GM21526 (cell line): Measurements from ENCODE around the gene PHF19.

Source experiments
- ATAC-seq: cut with Tn5 transposase; IDR thresholded peaks from one replicate; pipeline ENCODE4 v1.9.1; 2021; ENCODE audit warnings: moderate library complexity; ENCODE audit not compliant: unreplicated experiment, low FRiP score

PHF19 gene

DNA sequence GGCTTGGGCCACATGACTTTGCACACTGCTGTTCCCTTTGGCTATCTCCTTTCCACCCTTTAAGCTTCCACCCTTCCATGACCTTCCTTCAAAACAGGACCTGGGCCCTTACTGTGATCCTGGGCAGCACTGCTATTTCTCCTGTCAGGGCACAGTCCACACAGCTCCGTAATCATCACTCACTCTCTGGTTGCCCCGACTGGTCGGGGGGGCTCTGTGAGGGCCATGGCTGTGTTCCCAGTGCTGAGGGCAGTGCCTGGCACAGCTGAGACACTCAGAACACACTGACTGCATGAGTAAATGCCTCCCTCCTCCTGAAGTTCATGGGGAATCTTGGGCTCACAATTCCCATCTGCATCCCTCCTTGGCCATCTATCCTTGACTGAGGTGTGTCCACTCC, 37.4 kb upstream of the PHF19 start:
- ATAC-seq = no peak

DNA sequence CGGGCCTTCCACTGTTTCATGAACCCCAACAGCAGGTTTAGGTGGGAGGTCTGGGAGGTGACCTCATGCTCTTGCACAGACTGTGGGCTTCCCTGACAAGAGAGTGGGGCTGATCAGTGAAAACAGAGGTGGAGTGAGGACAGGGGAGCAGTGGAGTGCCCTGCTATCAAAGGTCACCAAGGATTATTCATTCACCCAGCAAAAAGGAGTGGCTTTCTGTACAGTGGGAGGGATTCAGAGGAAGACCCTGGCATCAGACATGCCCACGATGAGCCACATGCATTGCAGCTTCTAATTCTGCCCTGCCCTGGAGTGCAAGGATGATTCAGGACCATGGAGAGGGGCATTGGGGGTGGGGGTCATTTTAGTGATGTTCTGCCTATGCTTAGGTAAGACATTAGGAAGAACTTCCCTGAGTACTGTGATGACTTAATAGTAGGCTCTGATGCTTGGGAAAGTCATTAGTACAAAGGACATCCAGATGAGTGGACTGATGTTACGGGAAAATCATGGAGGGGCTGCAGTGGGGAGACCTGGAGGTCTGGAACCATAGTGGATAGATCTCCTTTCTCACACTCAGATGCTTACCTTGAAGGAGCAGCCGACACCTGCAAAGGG, 36.8 kb upstream of the PHF19 start:
- ATAC-seq = no peak

DNA sequence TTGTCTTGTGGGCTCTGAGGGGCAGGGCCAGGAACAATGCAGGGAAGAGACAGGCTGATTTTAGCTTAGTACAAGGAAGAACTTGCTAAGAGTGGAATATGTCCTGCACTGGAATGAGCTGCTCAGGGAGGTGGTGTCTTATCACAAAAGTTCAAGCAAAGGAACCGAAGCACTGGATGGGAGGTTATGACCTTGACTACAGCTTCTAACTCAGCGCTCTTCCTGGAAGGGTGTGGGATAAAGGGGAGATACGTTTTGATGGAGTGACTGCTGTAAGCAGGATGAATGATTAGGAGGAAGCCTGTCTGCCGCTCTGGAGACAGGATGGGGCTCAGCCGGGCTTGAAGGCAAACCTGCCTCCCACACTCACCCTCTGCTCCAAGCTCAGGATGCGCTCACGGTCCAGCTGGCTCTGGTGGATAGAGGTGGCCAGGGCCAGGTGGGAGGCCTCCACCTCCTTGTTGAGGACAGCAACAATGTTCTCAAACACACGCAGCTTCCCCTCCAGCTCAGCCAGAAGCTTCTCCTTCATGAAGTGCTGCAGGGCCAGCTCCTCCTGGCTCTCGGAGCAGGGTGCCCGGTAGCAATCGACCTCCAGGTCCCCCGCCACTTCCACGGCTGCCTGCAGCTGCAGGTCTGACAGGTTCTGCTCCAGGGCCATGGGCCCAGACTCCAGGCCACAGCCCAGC, 36.1 kb upstream of the PHF19 start:
- no peak for ATAC-seq

DNA sequence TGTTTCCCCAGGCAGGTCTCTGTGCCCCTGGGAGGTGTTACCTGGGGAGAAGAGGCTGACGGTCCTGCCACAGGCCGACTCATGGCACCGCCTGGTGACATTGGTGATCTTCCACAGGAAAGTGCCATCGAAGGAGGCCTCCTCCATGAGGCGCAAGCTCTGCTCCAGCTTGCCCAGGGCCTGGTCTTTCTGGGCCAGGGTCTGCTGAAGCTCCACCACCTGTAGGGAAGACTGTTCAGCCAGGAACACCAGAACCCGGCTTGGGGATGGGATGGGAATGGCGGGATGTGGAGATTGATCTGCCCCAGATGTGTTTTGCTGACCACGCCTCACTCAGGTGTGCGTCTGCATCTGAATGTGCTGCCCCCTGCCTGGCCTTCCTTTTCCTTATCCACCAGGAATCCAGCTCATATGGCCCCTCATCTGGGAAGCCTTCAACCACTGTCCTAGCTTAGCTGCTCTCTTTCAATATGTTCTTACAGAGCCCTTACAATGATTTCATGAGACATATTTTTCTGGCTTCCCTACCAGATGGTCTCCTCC, 34.4 kb upstream of the PHF19 start:
- ATAC-seq = no peak

- no peak for ATAC-seq
Measured at GRCh38 chr9:120910643-120911042, 33.7 kb upstream of the PHF19 start.

GRCh38 chr9:120909904-120910303, 32.9 kb upstream of the PHF19 start:
- no peak for ATAC-seq

DNA sequence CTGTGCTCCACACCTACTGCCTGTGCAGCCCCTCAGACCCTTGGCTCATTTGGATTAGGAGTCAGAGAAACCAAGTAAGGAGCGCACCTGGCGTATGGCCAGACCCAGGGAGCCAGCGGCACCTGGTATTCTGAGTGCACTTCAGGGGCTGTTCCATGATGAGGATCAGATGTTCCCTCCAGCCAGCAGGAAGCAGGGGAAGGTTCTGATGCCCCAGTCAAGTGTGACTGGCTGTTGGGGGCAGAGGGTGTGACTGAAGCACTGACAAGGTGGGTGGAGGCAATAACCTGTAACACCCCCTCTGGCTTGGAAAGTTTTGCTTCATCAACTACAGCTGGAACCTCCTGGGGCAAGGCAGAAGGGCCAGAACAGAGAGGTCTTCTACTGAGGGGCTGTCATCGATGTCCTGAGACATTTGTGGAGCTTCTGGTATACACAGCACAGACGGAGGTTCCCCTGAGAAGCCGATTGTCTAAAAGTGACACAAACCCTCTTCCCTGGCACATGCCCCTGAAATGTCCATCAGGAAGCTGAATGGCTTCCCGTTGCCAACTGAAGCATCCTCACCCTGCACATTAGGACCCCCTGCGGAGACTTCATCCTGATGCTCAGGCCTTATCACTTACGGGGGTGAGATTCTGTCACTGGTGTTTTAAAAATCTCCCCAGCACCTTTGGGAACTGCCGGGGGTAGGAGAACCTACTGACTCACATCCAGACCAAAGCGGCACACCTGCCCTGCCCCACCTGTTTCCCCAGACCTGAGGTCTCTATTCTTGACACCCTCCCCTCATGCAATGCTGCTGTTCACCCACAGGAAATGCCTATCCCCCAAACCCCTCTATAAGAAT, 28.6 kb upstream of the PHF19 start:
- ATAC-seq = no peak

DNA sequence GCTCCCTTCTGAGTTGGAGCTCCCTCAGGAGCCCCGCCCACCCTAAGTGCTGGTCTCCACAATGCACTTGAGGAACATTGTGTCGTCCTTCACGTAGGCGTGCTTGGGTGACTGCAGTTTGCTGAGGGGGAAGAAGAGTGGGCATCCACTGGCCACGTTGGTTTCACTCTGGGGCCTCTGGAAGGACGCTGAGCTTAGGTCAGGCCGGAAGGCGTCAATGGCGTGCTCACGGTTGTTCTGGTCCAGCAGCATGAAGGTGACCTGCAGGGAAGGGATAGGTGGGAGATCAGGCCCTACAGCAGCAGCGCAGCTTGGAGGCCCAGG, 28.0 kb upstream of the PHF19 start:
- no peak for ATAC-seq

DNA sequence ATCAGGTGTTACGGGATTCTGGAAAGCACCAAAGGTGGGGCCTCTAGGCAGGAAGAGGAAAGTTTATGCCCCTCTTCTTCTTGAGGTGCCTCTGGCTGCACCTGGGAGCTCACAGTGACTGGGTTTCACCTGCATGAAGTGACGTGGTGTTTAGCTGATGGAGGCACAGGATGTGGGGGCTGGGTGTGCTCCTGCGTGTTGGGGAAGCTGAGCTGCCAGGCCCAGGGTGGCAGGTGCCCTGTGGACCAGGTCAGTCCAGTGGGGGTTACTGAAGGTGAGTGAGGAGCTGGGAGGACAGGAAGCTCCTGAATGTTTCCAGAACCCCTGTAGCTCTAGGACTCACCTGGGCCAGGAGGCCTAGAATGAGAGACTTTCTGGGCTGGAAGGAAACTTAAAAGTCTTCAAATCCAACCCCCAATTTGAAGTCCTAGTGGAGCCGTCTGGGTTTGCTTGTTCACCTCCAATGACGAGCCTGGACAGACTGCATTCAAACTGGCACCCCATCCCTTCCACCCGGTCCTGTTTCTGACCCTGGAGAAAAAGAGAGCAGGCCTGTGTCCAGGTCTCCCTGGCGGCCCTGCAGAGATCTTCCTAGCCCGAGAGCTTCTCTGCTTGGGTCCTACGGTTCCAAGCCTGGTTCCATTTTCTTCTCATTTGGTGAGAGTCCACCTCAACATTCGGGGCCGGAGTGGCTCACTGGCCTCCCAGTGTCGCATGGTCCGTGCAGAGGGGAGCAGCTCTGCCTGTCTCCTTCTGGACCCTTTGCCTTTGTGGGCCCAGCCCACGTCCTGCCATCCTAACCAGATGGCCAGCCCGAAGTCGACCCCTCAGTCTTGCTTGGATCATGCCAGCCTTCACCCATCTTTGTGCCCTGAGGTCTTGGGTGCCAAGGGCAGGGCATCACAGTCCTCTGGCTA, 27.3 kb upstream of the PHF19 start:
- ATAC-seq = no peak

- ATAC-seq = no peak
Measured at GRCh38 chr9:120902569-120903535, 25.9 kb upstream of the PHF19 start.

- ATAC-seq = no peak
Measured at GRCh38 chr9:120901755-120902568, 25.0 kb upstream of the PHF19 start.

DNA sequence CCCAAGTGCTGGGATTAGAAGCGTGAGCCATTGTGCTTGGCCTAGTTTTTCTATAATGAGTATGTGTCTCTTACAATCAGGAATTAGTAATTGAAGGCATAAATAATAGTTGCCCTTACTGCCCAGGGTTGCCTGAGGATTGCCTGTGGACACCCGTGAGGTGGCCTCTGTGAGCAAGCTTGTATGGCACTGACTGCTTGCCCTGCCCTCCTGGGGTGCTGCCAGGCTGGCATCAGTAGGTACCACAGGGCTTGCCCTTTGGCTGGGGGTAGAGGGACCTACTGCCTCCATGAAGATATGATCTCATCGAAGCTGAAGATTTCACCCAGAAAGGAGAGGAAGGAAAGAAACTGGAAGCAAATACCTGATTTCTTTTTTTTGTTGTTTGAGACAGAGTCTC, 23.8 kb upstream of the PHF19 start:
- no peak for ATAC-seq

DNA sequence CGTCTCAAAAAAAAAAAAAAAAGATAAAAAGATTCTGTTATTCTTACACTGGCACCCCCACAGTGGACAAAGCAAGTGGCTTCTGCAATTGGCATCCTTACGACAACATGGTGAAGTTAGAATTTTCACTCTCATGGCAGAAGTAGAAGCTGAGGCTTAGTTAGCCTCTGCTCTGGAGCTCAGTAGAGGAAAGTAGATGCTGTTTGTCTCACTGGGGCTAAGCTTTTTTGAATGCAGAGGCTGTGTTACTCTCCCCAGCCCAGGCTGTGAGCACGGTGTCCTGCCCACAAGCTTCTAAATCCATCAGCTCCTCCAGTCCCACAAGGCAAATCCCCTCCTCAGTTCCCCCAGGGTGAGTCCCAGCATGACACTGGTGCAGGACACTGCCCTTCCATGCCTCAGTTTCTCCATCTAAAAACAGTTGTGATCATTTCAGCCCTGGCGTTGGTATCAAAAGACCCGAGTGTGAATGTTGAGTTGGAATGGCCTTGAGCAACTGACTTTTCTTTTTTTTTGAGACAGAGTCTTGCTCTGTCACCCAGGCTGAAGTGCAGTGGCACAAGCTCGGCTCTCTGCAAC, 22.6 kb upstream of the PHF19 start:
- no peak for ATAC-seq

- ATAC-seq = no peak
Measured at GRCh38 chr9:120898396-120898795, 21.4 kb upstream of the PHF19 start.

GRCh38 chr9:120895951-120896350, 19.0 kb upstream of the PHF19 start:
- ATAC-seq = no peak

GRCh38 chr9:120894321-120895148, 17.5 kb upstream of the PHF19 start:
- no peak for ATAC-seq

DNA sequence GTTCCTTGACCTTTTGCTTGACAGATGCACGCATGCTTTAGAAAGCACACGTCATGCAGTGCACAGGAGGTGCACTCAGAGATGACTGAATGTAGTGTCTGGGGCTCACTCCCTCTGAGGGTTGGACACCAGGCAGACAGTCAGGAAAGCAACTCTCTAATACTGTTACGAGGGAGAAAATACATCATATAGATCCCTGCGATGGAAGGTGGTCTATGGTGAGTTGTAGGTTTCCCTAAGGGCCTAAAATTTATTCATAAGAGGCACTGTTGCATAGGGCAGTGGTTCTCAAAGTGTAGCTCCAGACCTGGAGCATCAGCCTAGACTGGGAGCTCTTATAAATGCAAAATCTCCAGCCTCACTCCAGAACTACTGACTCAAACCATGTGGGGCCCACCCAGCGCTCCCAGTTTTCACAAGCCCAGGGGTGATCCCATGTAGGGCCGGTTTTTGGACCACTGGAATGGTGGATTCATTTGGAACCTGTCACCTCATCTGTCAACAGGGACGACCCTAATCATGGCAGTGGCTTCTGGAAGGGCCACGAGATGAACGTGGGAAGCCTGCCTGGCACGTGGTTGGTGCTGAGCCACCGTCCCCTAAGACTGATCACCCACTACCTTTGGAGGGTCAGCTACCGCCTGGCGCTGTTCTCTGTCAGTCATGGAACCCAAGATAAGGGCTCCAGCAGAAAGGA, 16.8 kb upstream of the PHF19 start:
- no peak for ATAC-seq
